MM.1S (cell line): ENCODE results near the gene DHX38.

Experiments
- DNase-seq: peaks from one replicate; pipeline ENCODE4 v3.0.0-alpha.2; 2015
- H2AFZ ChIP-seq: fragments of 300-600 bp; sonication (generic); 2 replicates; pipeline ENCODE4 v1.6.0; 2016; ENCODE audit warnings: antibody characterized with exemption, low read length
- H3F3A ChIP-seq: fragments of 300-600 bp; sonication (generic); 2 replicates; pipeline ENCODE4 v1.6.1; 2016; ENCODE audit warnings: mild to moderate bottlenecking, antibody characterized with exemption, low read length, moderate library complexity, mixed read lengths; ENCODE audit not compliant: insufficient read depth
- H3K27ac ChIP-seq: fragments of 300-600 bp; sonication (generic); 2 replicates; pipeline ENCODE4 v1.5.1; 2016; ENCODE audit warnings: mild to moderate bottlenecking, low read length
- H3K27me3 ChIP-seq: fragments of 300-600 bp; sonication (generic); replicated peaks from 2 replicates; pipeline ENCODE4 v1.6.0; 2016; ENCODE audit warnings: low read length; ENCODE audit not compliant: insufficient read depth
- H3K36me3 ChIP-seq: fragments of 300-600 bp; sonication (generic); replicated peaks from 2 replicates; pipeline ENCODE4 v1.6.1; 2016; ENCODE audit warnings: mild to moderate bottlenecking, low read length, mixed read lengths; ENCODE audit not compliant: insufficient read depth
- H3K4me1 ChIP-seq: fragments of 300-600 bp; sonication (generic); 2 replicates; pipeline ENCODE4 v1.6.1; 2016; ENCODE audit warnings: low read length, mixed read lengths
- H3K4me2 ChIP-seq: fragments of 300-600 bp; sonication (generic); 2 replicates; pipeline ENCODE4 v1.6.0; 2016; ENCODE audit warnings: low read depth, low read length
- H3K4me3 ChIP-seq: fragments of 300-600 bp; sonication (generic); 2 replicates; pipeline ENCODE4 v1.5.1; 2016; ENCODE audit warnings: low read length, mixed read lengths
- H3K79me2 ChIP-seq: fragments of 300-600 bp; sonication (generic); 2 replicates; pipeline ENCODE4 v1.6.1; 2016; ENCODE audit warnings: mixed run types, low read length, mixed read lengths
- H3K9ac ChIP-seq: fragments of 300-600 bp; sonication (generic); 2 replicates; pipeline ENCODE4 v1.6.1; 2016; ENCODE audit warnings: low read length, mixed read lengths
- H3K9me2 ChIP-seq: fragments of 300-600 bp; sonication (generic); replicated peaks from 2 replicates; pipeline ENCODE4 v1.6.1; 2016; ENCODE audit warnings: mild to moderate bottlenecking, low read length, mixed read lengths; ENCODE audit not compliant: insufficient read depth
- H3K9me3 ChIP-seq: fragments of 300-600 bp; sonication (generic); replicated peaks from 2 replicates; pipeline ENCODE4 v1.6.1; 2016; ENCODE audit warnings: mild to moderate bottlenecking, low read length, mixed read lengths; ENCODE audit not compliant: insufficient read depth
- H4K20me1 ChIP-seq: fragments of 300-600 bp; sonication (generic); 2 replicates; pipeline ENCODE4 v1.6.1; 2016; ENCODE audit warnings: mild to moderate bottlenecking, low read length, moderate library complexity, mixed read lengths; ENCODE audit not compliant: insufficient read depth
- CTCF ChIP-seq: fragments of 300-600 bp; sonication (generic); IDR thresholded peaks from 2 replicates; pipeline ENCODE4 v1.5.1; 2016; ENCODE audit warnings: antibody characterized with exemption, low read length, mixed read lengths
- EZH2 ChIP-seq: fragments of 300-600 bp; sonication (generic); optimal IDR thresholded peaks from 2 replicates; pipeline ENCODE3; 2017; ENCODE audit warnings: low read depth, mild to moderate bottlenecking, antibody characterized with exemption, low read length, mixed read lengths
- EZH2phosphoT487 ChIP-seq: fragments of 300-600 bp; sonication (generic); IDR thresholded peaks from 2 replicates; pipeline ENCODE4 v1.6.1; 2018; ENCODE audit warnings: antibody characterized with exemption, low read length

DHX38 gene

GRCh38 chr16:72109300-72109699 is 15.7 kb downstream of the DHX38 start:
- no peak overlapping the region for H3K9ac ChIP-seq
- no peaks in the 10 kb centered on the region for H3K79me2 ChIP-seq
- no peaks in the 10 kb centered on the region for H3K9me3 ChIP-seq
- H3K4me2 ChIP-seq, result no peak overlapping the region
- DNase-seq, result no peak
- H4K20me1 ChIP-seq, result no peaks in the 10 kb centered on the region
- no peaks in the 10 kb centered on the region for H3K9me2 ChIP-seq
- no peaks in the 10 kb centered on the region for H3K27me3 ChIP-seq
- no peaks in the 10 kb centered on the region for H3F3A ChIP-seq
- H3K4me1 ChIP-seq, result no peaks in the 10 kb centered on the region
- H3K27ac ChIP-seq, result no peak overlapping the region
- no peak overlapping the region for H2AFZ ChIP-seq
- no peak overlapping the region for H3K4me3 ChIP-seq
- peaks cover 5% of the 10 kb centered on the region for H3K36me3 ChIP-seq
- no peak for TF ChIP-seq EZH2
- no peak for TF ChIP-seq CTCF
- no peak for TF ChIP-seq EZH2phosphoT487

- Histone ChIP-seq H4K20me1 (no peaks in the 10 kb centered on the region), H2AFZ (no peak overlapping the region), H3K9me3 (no peaks in the 10 kb centered on the region), H3K36me3 (peaks cover 5% of the 10 kb centered on the region), H3K4me3 (no peak overlapping the region), H3K27me3 (no peaks in the 10 kb centered on the region), H3K79me2 (no peaks in the 10 kb centered on the region), H3K4me1 (no peaks in the 10 kb centered on the region), H3F3A (no peaks in the 10 kb centered on the region), H3K9ac (no peak overlapping the region), H3K4me2 (no peak overlapping the region), H3K9me2 (no peaks in the 10 kb centered on the region), H3K27ac (no peak overlapping the region)
- no peak for DNase-seq
- TF ChIP-seq EZH2phosphoT487 (no peak), EZH2 (no peak), CTCF (no peak)
Measured at GRCh38 chr16:72109966-72110530, 16.4 kb downstream of the DHX38 start.

- H3K36me3 ChIP-seq, result peaks cover 5% of the 10 kb centered on the region
- no peaks in the 10 kb centered on the region for H3K9me3 ChIP-seq
- no peak for TF ChIP-seq CTCF
- no peak for TF ChIP-seq EZH2
- TF ChIP-seq EZH2phosphoT487, result no peak
- no peaks in the 10 kb centered on the region for H3F3A ChIP-seq
- no peaks in the 10 kb centered on the region for H3K4me1 ChIP-seq
- H3K27ac ChIP-seq, result no peak overlapping the region
- no peak overlapping the region for H3K9ac ChIP-seq
- H4K20me1 ChIP-seq, result no peaks in the 10 kb centered on the region
- no peaks in the 10 kb centered on the region for H3K79me2 ChIP-seq
- no peak overlapping the region for H2AFZ ChIP-seq
- H3K4me2 ChIP-seq, result no peak overlapping the region
- no peak overlapping the region for H3K4me3 ChIP-seq
- H3K9me2 ChIP-seq, result no peaks in the 10 kb centered on the region
- H3K27me3 ChIP-seq, result no peaks in the 10 kb centered on the region
- no peak for DNase-seq
Measured at GRCh38 chr16:72110662-72111615, 17.3 kb downstream of the DHX38 start.
